CD4-positive, alpha-beta memory T cell (primary cell): Measurements from ENCODE around the gene TTYH1. TPM values are rescaled to one million over a fixed set of nuclear protein-coding genes. Genes with fewer than 3 reads are reported as not detected.

Experiments
- CTCF ChIA-PET: fragments of 350-600 bp; sonication (Branson Sonifier 250); formaldehyde crosslinking; loops from one replicate; lab custom pipeline; 2021; ENCODE audit warnings: inconsistent platforms; ENCODE audit not compliant: partially characterized antibody; lab: Charles Lee
- POLR2A ChIA-PET: fragments of 350-600 bp; sonication (Branson Sonifier 250); formaldehyde crosslinking; loops from one replicate; lab custom pipeline; 2021; ENCODE audit not compliant: partially characterized antibody; lab: Charles Lee
- DNase-seq, 5 donors: peaks; one replicate each; pipeline versions ENCODE4 v3.0.0 to v3.0.0-alpha.2; 2020 to 2022; ENCODE audit warnings: mixed read lengths in 1 of 5
- H3K27ac ChIP-seq: one replicate; pipeline ENCODE4 v1.7.0; 2013; ENCODE audit warnings: low read depth, low read length
- H3K27me3 ChIP-seq: 2 replicates; pipeline ENCODE4 v1.7.0; 2013; ENCODE audit warnings: mild to moderate bottlenecking, low read length, moderate library complexity; ENCODE audit not compliant: insufficient read depth
- H3K36me3 ChIP-seq: 2 replicates; pipeline ENCODE4 v1.7.0; 2013; ENCODE audit warnings: mild to moderate bottlenecking, low read length, moderate library complexity; ENCODE audit not compliant: insufficient read depth
- H3K4me1 ChIP-seq: 2 replicates; pipeline ENCODE4 v1.7.0; 2013; ENCODE audit warnings: mild to moderate bottlenecking, low read length, moderate library complexity; ENCODE audit not compliant: insufficient read depth
- H3K4me3 ChIP-seq, 2 donors: one replicate each; pipeline ENCODE4 v1.7.0; 2013; ENCODE audit warnings: low read length in 2 of 2, mild to moderate bottlenecking in 1 of 2
- H3K9me3 ChIP-seq, 2 donors: one replicate each; pipeline ENCODE4 v1.7.0; 2013; ENCODE audit warnings: low read length in 2 of 2, control low read depth in 1 of 2; ENCODE audit not compliant: control insufficient read depth in 1 of 2
- H3K27ac Mint-ChIP-seq, 7 donors: one replicate each; pipeline ENCODE4 v1.8.0; 2020 to 2021; ENCODE audit warnings: mixed read lengths in 7 of 7, mild to moderate bottlenecking in 6 of 7, inconsistent platforms in 3 of 7, moderate library complexity in 3 of 7
- H3K27me3 Mint-ChIP-seq, 2 donors: one replicate each; pipeline ENCODE4 v1.8.0; 2020 to 2021; ENCODE audit warnings: mixed read lengths in 2 of 2
- H3K36me3 Mint-ChIP-seq, 2 donors: one replicate each; pipeline ENCODE4 v1.8.0; 2020 to 2021; ENCODE audit warnings: mixed read lengths in 2 of 2, inconsistent platforms in 1 of 2, mild to moderate bottlenecking in 1 of 2
- H3K4me1 Mint-ChIP-seq, 4 donors: one replicate each; pipeline ENCODE4 v1.8.0; 2020 to 2021; ENCODE audit warnings: mixed read lengths in 4 of 4, mild to moderate bottlenecking in 1 of 4
- H3K4me3 Mint-ChIP-seq, 8 donors: one replicate each; pipeline ENCODE4 v1.8.0; 2020 to 2021; ENCODE audit warnings: mixed read lengths in 8 of 8, mild to moderate bottlenecking in 7 of 8, moderate library complexity in 6 of 8, inconsistent platforms in 3 of 8
- H3K9me3 Mint-ChIP-seq, 8 donors: one replicate each; pipeline ENCODE4 v1.8.0; 2020 to 2021; ENCODE audit warnings: mixed read lengths in 8 of 8, mild to moderate bottlenecking in 5 of 8, inconsistent platforms in 3 of 8, moderate library complexity in 1 of 8
- intact Hi-C: fragments of 100-400 bp; cut with micrococcal nuclease; formaldehyde crosslinking; loops from one replicate; pipeline ENCODE4 v1.15.1; 2023
- polyA plus RNA-seq, 2 donors: library from polyadenylated mRNA; unstranded; fragments of 300-500 nt; fragmentation: Illumina TruSeq; gene quantifications; one replicate each; pipeline ENCODE4 v1.2.3, GENCODE V29; 2021
- total RNA-seq, 2 experiments: library from RNA; stranded (reverse); gene quantifications; one replicate each; pipeline ENCODE4 v1.2.3, GENCODE V29; 2021

TTYH1 gene
- total and polyA plus RNA-seq, 4 experiments from 2014 or later = 0.29 TPM; not detected in 3

DNA sequence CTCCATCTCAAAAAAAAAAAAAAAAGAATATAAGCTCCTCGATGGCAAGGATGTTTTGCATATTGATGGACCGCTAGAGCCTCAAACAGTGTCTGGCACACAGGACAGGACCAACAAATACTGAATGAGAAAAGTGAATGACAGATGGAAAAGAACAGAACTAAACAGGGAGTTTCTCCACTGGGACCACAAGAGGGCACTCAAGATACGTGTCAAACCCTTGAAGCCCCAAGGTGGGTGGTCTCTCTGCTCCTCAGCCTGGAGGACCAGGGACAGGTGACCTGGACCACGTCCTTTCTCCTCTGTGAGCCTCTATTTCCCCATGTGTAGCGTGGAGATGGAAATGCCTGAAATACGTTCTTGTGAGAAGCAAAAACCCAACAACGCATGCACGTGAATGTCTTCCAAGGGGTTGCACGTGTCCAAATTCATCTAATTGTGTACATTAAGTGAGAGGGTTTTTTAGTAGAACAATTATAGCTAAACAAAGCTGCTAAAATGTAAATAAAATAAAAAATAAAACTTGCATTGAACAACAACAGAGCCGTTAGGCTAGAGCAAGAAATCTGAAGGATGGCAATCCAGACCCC is 63.5 kb downstream of the TTYH1 start:
- ChIA-PET CTCF (interaction anchor here (0.6 to 9.1 kb wide), 9 partner anchors 9 to 1133 kb away, joined by 3 to 85 read pairs (median 4); partner anchors contain the start of genes LENG8 and RDH13), POLR2A (no interaction called here)
- Mint-ChIP-seq H3K27me3 (peaks cover 16 to 18% of the 10 kb centered on the region in 2 donors), H3K36me3 (no peaks in the 10 kb centered on the region), H3K9me3 (no peaks in the 10 kb centered on the region), H3K4me1 (peaks cover 5 to 9% (median 8%) of the 10 kb centered on the region in 4 donors), H3K4me3 (no peak overlapping the region), H3K27ac (no peak overlapping the region)
- Histone ChIP-seq H3K9me3 (no peaks in the 10 kb centered on the region), H3K36me3 (no peaks in the 10 kb centered on the region), H3K27me3 (no peaks in the 10 kb centered on the region), H3K4me3 (no peak overlapping the region), H3K4me1 (no peaks in the 10 kb centered on the region), H3K27ac (no peak overlapping the region)
- no peak for DNase-seq
- intact Hi-C loops = no loop called here

DNA sequence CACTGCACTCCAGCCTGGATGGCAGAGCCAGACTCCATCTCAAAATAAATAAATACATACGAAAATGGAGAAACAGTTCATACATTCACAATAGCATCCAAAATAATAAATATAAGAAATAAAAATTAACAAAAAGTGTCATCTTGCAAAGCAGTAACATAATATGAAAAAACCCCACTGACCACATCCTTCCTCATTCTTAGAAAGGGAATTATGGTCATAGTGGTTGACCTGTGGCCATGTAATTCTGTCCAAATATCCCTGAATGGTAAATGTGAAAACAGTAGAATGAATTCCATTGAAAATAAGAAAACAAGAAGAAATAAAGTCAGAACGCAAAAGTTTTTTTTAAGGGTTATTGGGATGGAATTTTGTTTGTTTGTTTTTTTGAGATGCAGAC is 64.8 kb downstream of the TTYH1 start:
- no peaks in the 10 kb centered on the region for H3K4me1 ChIP-seq
- H3K36me3 ChIP-seq = no peaks in the 10 kb centered on the region
- H3K9me3 ChIP-seq = no peaks in the 10 kb centered on the region
- DNase-seq = no peak
- H3K27me3 ChIP-seq = no peaks in the 10 kb centered on the region
- H3K4me3 ChIP-seq = no peak overlapping the region
- no peak overlapping the region for H3K27ac ChIP-seq
- H3K9me3 Mint-ChIP-seq = no peaks in the 10 kb centered on the region
- ChIA-PET CTCF (interaction anchor here (1.3 to 9.1 kb wide), 3 partner anchors 10 to 194 kb away, joined by 3 to 85 read pairs (median 6); no protein-coding TSS in a partner anchor), POLR2A (no interaction called here)
- peaks cover 5 to 9% (median 8%) of the 10 kb centered on the region in 4 donors for H3K4me1 Mint-ChIP-seq
- intact Hi-C loops = no loop called here
- no peak overlapping the region for H3K4me3 Mint-ChIP-seq
- no peak overlapping the region for H3K27ac Mint-ChIP-seq
- peaks cover 23% of the 10 kb centered on the region in 2 donors for H3K27me3 Mint-ChIP-seq
- no peaks in the 10 kb centered on the region for H3K36me3 Mint-ChIP-seq

DNA sequence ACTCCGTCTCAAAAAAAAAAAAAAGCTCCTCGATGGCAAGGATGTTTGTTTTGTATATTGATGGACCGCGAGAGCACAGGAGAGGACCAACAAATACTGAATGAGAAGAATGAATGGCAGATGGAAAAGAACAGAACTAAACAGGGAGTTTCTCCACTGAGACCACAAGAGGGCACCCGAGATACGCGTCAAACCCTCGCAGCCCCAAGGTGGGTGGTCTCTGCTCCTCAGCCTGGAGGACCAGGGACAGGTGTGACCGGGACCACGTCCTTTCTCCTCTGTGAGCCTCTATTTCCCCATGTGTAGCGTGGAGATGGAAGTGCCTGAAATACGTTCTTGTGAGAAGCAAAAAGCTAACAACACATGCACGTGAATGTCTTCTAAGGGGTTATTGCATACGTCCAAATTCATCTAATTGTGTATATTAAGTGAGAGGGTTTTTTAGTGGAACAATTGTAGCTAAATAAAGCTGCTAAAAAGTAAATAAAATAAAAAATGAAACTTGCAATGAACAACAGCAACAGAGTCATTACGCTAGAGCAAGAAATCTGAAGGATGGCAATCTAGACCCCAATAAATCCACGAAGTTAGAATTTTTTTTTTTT is 66.2 kb downstream of the TTYH1 start:
- CTCF ChIA-PET = interaction anchor here (0.7 to 9.1 kb wide), 13 partner anchors 9 to 216 kb away, joined by 3 to 85 read pairs (median 5); no protein-coding TSS in a partner anchor
- H3K27ac ChIP-seq = no peak overlapping the region
- H3K4me3 ChIP-seq = no peak overlapping the region
- intact Hi-C loops = no loop called here
- H3K36me3 Mint-ChIP-seq = no peaks in the 10 kb centered on the region
- peaks cover 23 to 25% of the 10 kb centered on the region in 2 donors for H3K27me3 Mint-ChIP-seq
- H3K4me3 Mint-ChIP-seq = peak overlapping the region in 1 of 8 donors; percentile 7
- no peaks in the 10 kb centered on the region for H3K27me3 ChIP-seq
- H3K27ac Mint-ChIP-seq = peak overlapping the region in 2 of 7 donors; percentile 44 to 78
- POLR2A ChIA-PET = no interaction called here
- H3K9me3 Mint-ChIP-seq = no peaks in the 10 kb centered on the region
- H3K9me3 ChIP-seq = no peaks in the 10 kb centered on the region
- peaks cover 5 to 9% (median 8%) of the 10 kb centered on the region in 4 donors for H3K4me1 Mint-ChIP-seq
- H3K36me3 ChIP-seq = no peaks in the 10 kb centered on the region
- DNase-seq = peak in 3 of 5 donors; percentile 43 to 50 (median 48)
- H3K4me1 ChIP-seq = no peaks in the 10 kb centered on the region

DNA sequence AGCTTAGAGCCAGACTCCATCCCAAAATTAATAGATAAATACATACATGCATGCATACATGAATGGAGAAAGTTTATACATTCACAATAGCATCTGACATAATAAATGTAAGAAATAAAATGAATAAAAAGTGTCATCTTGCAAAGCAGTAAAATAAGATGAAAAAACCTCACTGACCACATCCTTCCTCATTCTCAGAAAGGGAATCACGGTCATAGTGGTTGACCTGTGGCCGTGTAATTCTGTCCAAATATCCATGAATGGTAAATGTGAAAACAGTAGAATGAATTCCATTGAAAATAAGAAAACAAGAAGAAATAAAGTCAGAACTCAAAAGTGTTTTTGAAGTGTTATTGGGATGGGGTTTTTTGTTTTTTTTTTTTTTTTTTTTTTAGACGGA is 67.6 kb downstream of the TTYH1 start:
- H3K27me3 Mint-ChIP-seq = peaks cover 19 to 21% of the 10 kb centered on the region in 2 donors
- H3K36me3 ChIP-seq = no peaks in the 10 kb centered on the region
- no peak overlapping the region for H3K27ac ChIP-seq
- no peak overlapping the region for H3K4me3 Mint-ChIP-seq
- no peaks in the 10 kb centered on the region for H3K9me3 Mint-ChIP-seq
- intact Hi-C loops = no loop called here
- ChIA-PET CTCF (interaction anchor here (9.1 kb wide), 1 partner anchor 191 kb away, joined by 85 read pairs; no protein-coding TSS in a partner anchor), POLR2A (no interaction called here)
- H3K27me3 ChIP-seq = no peaks in the 10 kb centered on the region
- H3K9me3 ChIP-seq = no peaks in the 10 kb centered on the region
- H3K27ac Mint-ChIP-seq = no peak overlapping the region
- DNase-seq = no peak
- peaks cover 5 to 9% (median 8%) of the 10 kb centered on the region in 4 donors for H3K4me1 Mint-ChIP-seq
- H3K4me3 ChIP-seq = no peak overlapping the region
- H3K36me3 Mint-ChIP-seq = no peaks in the 10 kb centered on the region
- no peaks in the 10 kb centered on the region for H3K4me1 ChIP-seq

DNA sequence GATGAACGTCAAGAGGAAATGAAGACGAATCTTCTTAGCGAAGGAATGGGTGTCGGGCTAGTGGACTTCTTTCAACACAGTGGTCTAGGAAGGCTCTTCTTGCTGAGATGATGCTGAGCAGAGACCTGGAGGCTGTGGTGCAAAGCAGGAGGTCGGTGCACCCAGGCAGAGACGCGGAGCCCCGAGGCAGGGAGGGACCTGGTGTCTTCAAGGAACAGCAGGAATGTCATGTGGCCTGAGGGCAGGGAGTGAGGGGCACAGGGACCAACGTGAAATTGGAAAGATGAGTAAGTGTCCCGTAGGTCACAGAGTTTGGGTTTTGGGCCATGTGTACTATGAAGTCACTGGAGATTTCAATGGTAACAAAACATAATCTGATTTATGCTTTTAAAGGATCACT is 69.2 kb downstream of the TTYH1 start:
- no peak overlapping the region for H3K4me3 ChIP-seq
- POLR2A ChIA-PET = no interaction called here
- H3K9me3 ChIP-seq = no peaks in the 10 kb centered on the region
- intact Hi-C loops = no loop called here
- peaks cover 5 to 9% (median 6%) of the 10 kb centered on the region in 4 donors for H3K4me1 Mint-ChIP-seq
- H3K4me3 Mint-ChIP-seq = no peak overlapping the region
- no peak overlapping the region for H3K27ac Mint-ChIP-seq
- no peaks in the 10 kb centered on the region for H3K36me3 Mint-ChIP-seq
- CTCF ChIA-PET = no interaction called here
- peaks cover 16 to 20% of the 10 kb centered on the region in 2 donors for H3K27me3 Mint-ChIP-seq
- H3K36me3 ChIP-seq = no peaks in the 10 kb centered on the region
- H3K27ac ChIP-seq = no peak overlapping the region
- H3K27me3 ChIP-seq = no peaks in the 10 kb centered on the region
- H3K4me1 ChIP-seq = no peaks in the 10 kb centered on the region
- H3K9me3 Mint-ChIP-seq = no peaks in the 10 kb centered on the region
- no peak for DNase-seq

DNA sequence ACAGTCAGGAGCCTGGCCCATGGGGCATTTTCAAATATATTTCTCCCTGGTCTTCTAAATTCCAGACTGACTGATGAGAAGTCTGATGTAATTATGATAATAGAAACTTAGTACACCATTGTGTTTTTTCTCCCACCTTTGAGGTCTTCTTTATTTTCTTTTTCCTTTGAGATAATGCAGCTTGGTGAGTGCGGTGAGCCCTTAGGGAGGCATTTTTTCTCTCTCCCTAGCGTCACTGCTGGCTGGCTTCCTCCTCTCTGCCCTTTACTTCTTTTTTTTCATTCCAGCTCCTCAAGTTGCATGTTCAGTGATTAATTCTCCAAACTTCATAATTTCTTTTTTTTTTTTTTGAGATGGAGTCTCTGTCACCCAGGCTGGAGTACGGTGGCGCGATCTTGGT is 70.6 kb downstream of the TTYH1 start:
- intact Hi-C loops = no loop called here
- Mint-ChIP-seq H3K27me3 (peaks cover 13 to 20% of the 10 kb centered on the region in 2 donors), H3K36me3 (no peaks in the 10 kb centered on the region), H3K4me1 (peaks cover 5 to 9% (median 6%) of the 10 kb centered on the region in 4 donors), H3K9me3 (no peaks in the 10 kb centered on the region), H3K27ac (no peak overlapping the region), H3K4me3 (no peak overlapping the region)
- Histone ChIP-seq H3K36me3 (no peaks in the 10 kb centered on the region), H3K9me3 (no peaks in the 10 kb centered on the region), H3K4me1 (no peaks in the 10 kb centered on the region), H3K4me3 (no peak overlapping the region), H3K27me3 (no peaks in the 10 kb centered on the region), H3K27ac (no peak overlapping the region)
- ChIA-PET CTCF (no interaction called here), POLR2A (no interaction called here)
- no peak for DNase-seq
